ENCODE results near the gene TCF3. TPM values are rescaled to one million over a fixed set of nuclear protein-coding genes. Genes with fewer than 3 reads are reported as not detected.

Gene TCF3
- total and polyA plus RNA-seq, 2 donors (not counting 3 experiments of a cell fraction or from before 2014, with no cell fraction given) = 147 to 193 TPM

DNA sequence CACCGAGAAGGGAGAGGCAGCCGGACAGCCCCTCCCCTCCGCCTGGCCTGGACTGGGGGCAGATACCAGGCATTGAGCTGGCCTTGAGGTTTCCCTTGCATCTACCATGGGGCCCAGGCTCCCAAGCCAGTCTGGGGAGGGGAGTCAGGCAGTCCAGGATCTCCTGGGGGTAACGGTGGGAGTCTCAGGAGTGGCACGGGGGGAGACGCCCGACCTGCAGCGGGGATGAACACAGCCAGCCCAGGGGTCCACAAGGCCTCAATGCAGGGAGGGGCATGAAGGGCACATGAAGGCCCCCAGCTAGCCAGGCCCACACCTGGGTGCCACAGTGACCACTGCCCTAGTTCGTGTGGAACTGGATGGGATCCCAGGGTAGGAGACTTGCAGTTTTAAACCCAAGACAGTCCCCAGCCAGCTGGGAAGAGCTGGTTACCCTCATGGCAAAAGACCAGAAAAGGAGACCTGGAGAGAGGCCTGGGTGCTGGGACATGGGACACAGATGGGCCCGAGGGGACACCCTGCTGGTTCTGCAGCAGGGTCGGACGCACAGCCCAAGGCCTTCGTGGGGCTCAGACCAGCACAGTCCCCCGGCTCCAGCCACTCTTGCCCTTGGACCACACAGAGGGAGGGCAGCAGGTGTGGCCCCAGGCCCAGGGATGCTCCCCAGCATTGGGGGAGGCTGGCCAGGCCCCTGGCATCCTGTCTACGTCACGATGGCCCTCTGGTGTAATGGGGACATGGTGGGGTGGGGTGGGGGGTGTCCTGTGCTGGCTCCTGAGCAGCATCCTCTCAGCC, 42.5 kb downstream of the TCF3 start:
- peaks cover 5 to 43% of the 10 kb centered on the region in 2 experiments for H3K36me3 ChIP-seq (ENCODE audit: control insufficient read depth in 2 of 2, extremely low read depth in 1 of 2, insufficient read depth in 2 of 2, low read length in 2 of 2)
- dilution Hi-C loops (cut with MboI; ENCODE audit: extremely low pct_ligation_motif_present, low sequenced_read_pairs) = no loop called here
- intact Hi-C loops (cut with micrococcal nuclease) = no loop called here
- no peak overlapping the region for H3K27ac ChIP-seq (ENCODE audit: insufficient read depth, low read depth, low read length)
- CTCF ChIA-PET = interaction anchor here (1.6 kb wide), 1 partner anchor 63 kb away, joined by 4 read pairs; no protein-coding TSS in a partner anchor
- no peaks in the 10 kb centered on the region for H3K9me3 ChIP-seq (replicated peaks; ENCODE audit: control insufficient read depth, insufficient read depth, low read length)
- no peak for DNase-seq (ENCODE audit: low read depth, low spot score)
- BruUV-seq (replicated peaks) = no TSS peak
- POLR2A ChIA-PET = no interaction called here
- no peak overlapping the region for H3K4me3 ChIP-seq (replicated peaks in 1 of 3; ENCODE audit: insufficient read depth in 1 of 3, low read depth in 1 of 3, low read length in 3 of 3)
- no peak overlapping the region for H3K4me2 ChIP-seq (ENCODE audit: insufficient read depth, low read length)
- TF ChIP-seq, protein P1, sequence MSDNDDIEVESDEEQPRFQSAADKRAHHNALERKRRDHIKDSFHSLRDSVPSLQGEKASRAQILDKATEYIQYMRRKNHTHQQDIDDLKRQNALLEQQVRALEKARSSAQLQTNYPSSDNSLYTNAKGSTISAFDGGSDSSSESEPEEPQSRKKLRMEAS (IDR thresholded peaks at IDR 0.05; ENCODE audit: insufficient read depth, insufficient read length) = no peak
- no peak for TF ChIP-seq EZH2 (IDR thresholded peaks at IDR 0.05; ENCODE audit: borderline replicate concordance, low read depth, low read length, severe bottlenecking)
- no peak for TF ChIP-seq MYC (IDR thresholded peaks at IDR 0.05; ENCODE audit: low read depth, low read length)
- TF ChIP-seq FOS (IDR thresholded peaks at IDR 0.05; ENCODE audit: borderline replicate concordance, insufficient read depth, low read length) = no peak
- TF ChIP-seq POLR2A (IDR thresholded peaks at IDR 0.05; ENCODE audit: low read depth, low read length) = no peak
- TF ChIP-seq JUN (IDR thresholded peaks at IDR 0.05; ENCODE audit: borderline replicate concordance, insufficient read depth, insufficient read length, low read depth) = no peak
- TF ChIP-seq POLR2AphosphoS5 (IDR thresholded peaks at IDR 0.05; ENCODE audit: insufficient read depth, low read depth, low read length) = no peak
- TF ChIP-seq, protein P2, sequence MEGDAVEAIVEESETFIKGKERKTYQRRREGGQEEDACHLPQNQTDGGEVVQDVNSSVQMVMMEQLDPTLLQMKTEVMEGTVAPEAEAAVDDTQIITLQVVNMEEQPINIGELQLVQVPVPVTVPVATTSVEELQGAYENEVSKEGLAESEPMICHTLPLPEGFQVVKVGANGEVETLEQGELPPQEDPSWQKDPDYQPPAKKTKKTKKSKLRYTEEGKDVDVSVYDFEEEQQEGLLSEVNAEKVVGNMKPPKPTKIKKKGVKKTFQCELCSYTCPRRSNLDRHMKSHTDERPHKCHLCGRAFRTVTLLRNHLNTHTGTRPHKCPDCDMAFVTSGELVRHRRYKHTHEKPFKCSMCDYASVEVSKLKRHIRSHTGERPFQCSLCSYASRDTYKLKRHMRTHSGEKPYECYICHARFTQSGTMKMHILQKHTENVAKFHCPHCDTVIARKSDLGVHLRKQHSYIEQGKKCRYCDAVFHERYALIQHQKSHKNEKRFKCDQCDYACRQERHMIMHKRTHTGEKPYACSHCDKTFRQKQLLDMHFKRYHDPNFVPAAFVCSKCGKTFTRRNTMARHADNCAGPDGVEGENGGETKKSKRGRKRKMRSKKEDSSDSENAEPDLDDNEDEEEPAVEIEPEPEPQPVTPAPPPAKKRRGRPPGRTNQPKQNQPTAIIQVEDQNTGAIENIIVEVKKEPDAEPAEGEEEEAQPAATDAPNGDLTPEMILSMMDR (IDR thresholded peaks at IDR 0.05; ENCODE audit: extremely low read depth in 1 of 2, insufficient read depth in 1 of 2, low read depth in 1 of 2, low read length in 2 of 2) = no peak
- TF ChIP-seq GATA2 (IDR thresholded peaks at IDR 0.05; ENCODE audit: insufficient read depth, insufficient read length, low read depth, low read length) = no peak
- no peaks in the 10 kb centered on the region for H4K20me1 ChIP-seq (replicated peaks; ENCODE audit: control insufficient read depth, extremely low read depth, insufficient read depth, low read length)
- peaks cover 5% of the 10 kb centered on the region for H3K4me1 ChIP-seq (ENCODE audit: control insufficient read depth, extremely low read depth, insufficient read depth, low read length)
- peaks cover 4% of the 10 kb centered on the region for H3K79me2 ChIP-seq (ENCODE audit: control insufficient read depth, insufficient read depth, low read length)
- H3K9me1 ChIP-seq (replicated peaks; ENCODE audit: control insufficient read depth, extremely low read depth, insufficient read depth, low read length) = no peaks in the 10 kb centered on the region
- H2AFZ ChIP-seq (ENCODE audit: low read depth, low read length) = no peak overlapping the region
- no peaks in the 10 kb centered on the region for H3K27me3 ChIP-seq (ENCODE audit: control insufficient read depth in 2 of 2, insufficient read depth in 2 of 2, low read length in 2 of 2)
- FAIRE-seq = no peak
- no peak overlapping the region for H3K9ac ChIP-seq (replicated peaks; ENCODE audit: extremely low read depth, insufficient read depth, low read length)
